ENCODE data around the gene ATG4A. TPM values are rescaled to one million over a fixed set of nuclear protein-coding genes. Genes with fewer than 3 reads are reported as not detected.

Gene ATG4A
- total and polyA plus RNA-seq, 2 donors (not counting 3 experiments of a cell fraction or from before 2014, with no cell fraction given), result 13.2 to 28.7 TPM

DNA sequence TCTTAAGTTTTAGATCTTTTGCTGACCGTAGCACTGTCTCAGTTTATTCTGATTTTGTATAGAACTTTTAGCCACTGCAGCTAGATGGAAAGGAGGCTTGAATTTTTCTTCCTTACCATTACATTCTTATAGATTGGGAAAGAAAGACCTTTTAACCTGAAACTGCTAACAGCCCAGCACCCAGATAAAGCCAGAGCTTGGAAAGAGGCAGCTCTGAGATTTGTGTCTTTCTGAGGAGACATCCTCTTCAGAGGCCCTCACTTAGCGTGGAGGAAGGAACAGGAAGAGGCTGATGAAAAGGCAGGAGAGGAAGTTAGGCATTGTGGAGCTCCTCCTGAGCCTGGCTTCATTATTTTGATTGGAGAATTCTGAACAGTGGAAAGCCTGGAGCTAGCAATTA is 35.1 kb downstream of the ATG4A start:
- peak overlapping the region; percentile 55 for H3K27ac ChIP-seq (ENCODE audit: insufficient read depth, low read depth, low read length)
- no peak for FAIRE-seq
- H2AFZ ChIP-seq (ENCODE audit: low read depth, low read length), result peak overlapping the region; percentile 42
- H3K36me3 ChIP-seq (ENCODE audit: control insufficient read depth in 2 of 2, extremely low read depth in 1 of 2, insufficient read depth in 2 of 2, low read length in 2 of 2), result no peaks in the 10 kb centered on the region
- dilution Hi-C loops (cut with MboI; ENCODE audit: extremely low pct_ligation_motif_present, low sequenced_read_pairs), result no loop called here
- no peak for DNase-seq (ENCODE audit: low read depth, low spot score)
- H4K20me1 ChIP-seq (replicated peaks; ENCODE audit: control insufficient read depth, extremely low read depth, insufficient read depth, low read length), result no peaks in the 10 kb centered on the region
- intact Hi-C loops (cut with micrococcal nuclease), result no loop called here
- no TSS peak for BruUV-seq (replicated peaks)
- peaks cover 31% of the 10 kb centered on the region for H3K4me1 ChIP-seq (ENCODE audit: control insufficient read depth, extremely low read depth, insufficient read depth, low read length)
- TF ChIP-seq EZH2 (IDR thresholded peaks at IDR 0.05; ENCODE audit: borderline replicate concordance, low read depth, low read length, severe bottlenecking), result no peak
- TF ChIP-seq JUN (IDR thresholded peaks at IDR 0.05; ENCODE audit: borderline replicate concordance, insufficient read depth, insufficient read length, low read depth), result no peak
- TF ChIP-seq FOS (IDR thresholded peaks at IDR 0.05; ENCODE audit: borderline replicate concordance, insufficient read depth, low read length), result no peak
- TF ChIP-seq POLR2AphosphoS5 (IDR thresholded peaks at IDR 0.05; ENCODE audit: insufficient read depth, low read depth, low read length), result no peak
- TF ChIP-seq MYC (IDR thresholded peaks at IDR 0.05; ENCODE audit: low read depth, low read length), result no peak
- no peak for TF ChIP-seq POLR2A (IDR thresholded peaks at IDR 0.05; ENCODE audit: low read depth, low read length)
- TF ChIP-seq, protein P1, sequence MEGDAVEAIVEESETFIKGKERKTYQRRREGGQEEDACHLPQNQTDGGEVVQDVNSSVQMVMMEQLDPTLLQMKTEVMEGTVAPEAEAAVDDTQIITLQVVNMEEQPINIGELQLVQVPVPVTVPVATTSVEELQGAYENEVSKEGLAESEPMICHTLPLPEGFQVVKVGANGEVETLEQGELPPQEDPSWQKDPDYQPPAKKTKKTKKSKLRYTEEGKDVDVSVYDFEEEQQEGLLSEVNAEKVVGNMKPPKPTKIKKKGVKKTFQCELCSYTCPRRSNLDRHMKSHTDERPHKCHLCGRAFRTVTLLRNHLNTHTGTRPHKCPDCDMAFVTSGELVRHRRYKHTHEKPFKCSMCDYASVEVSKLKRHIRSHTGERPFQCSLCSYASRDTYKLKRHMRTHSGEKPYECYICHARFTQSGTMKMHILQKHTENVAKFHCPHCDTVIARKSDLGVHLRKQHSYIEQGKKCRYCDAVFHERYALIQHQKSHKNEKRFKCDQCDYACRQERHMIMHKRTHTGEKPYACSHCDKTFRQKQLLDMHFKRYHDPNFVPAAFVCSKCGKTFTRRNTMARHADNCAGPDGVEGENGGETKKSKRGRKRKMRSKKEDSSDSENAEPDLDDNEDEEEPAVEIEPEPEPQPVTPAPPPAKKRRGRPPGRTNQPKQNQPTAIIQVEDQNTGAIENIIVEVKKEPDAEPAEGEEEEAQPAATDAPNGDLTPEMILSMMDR (IDR thresholded peaks at IDR 0.05; ENCODE audit: extremely low read depth in 1 of 2, insufficient read depth in 1 of 2, low read depth in 1 of 2, low read length in 2 of 2), result no peak
- TF ChIP-seq, protein P2, sequence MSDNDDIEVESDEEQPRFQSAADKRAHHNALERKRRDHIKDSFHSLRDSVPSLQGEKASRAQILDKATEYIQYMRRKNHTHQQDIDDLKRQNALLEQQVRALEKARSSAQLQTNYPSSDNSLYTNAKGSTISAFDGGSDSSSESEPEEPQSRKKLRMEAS (IDR thresholded peaks at IDR 0.05; ENCODE audit: insufficient read depth, insufficient read length), result no peak
- no peak for TF ChIP-seq GATA2 (IDR thresholded peaks at IDR 0.05; ENCODE audit: insufficient read depth, insufficient read length, low read depth, low read length)
- H3K4me2 ChIP-seq (ENCODE audit: insufficient read depth, low read length), result no peak overlapping the region
- no peaks in the 10 kb centered on the region for H3K27me3 ChIP-seq (ENCODE audit: control insufficient read depth in 2 of 2, insufficient read depth in 2 of 2, low read length in 2 of 2)
- H3K9ac ChIP-seq (replicated peaks; ENCODE audit: extremely low read depth, insufficient read depth, low read length), result no peak overlapping the region
- peaks cover 3% of the 10 kb centered on the region for H3K79me2 ChIP-seq (ENCODE audit: control insufficient read depth, insufficient read depth, low read length)
- H3K4me3 ChIP-seq (replicated peaks in 1 of 3; ENCODE audit: insufficient read depth in 1 of 3, low read depth in 1 of 3, low read length in 3 of 3), result no peak overlapping the region
- no peaks in the 10 kb centered on the region for H3K9me1 ChIP-seq (replicated peaks; ENCODE audit: control insufficient read depth, extremely low read depth, insufficient read depth, low read length)
- POLR2A ChIA-PET, result no interaction called here
- H3K9me3 ChIP-seq (replicated peaks; ENCODE audit: control insufficient read depth, insufficient read depth, low read length), result no peaks in the 10 kb centered on the region
- CTCF ChIA-PET, result interaction anchor here (1.0 to 1.2 kb wide), 2 partner anchors 13 to 22 kb away, joined by 3 to 4 read pairs; no protein-coding TSS in a partner anchor
